ENCODE data around the gene HOXD11. TPM values are rescaled to one million over a fixed set of nuclear protein-coding genes. Genes with fewer than 3 reads are reported as not detected.

HOXD11 gene
- total RNA-seq, 4 donors from 2014 or later, result 0.88 to 34.6 (median 8.6) TPM; not detected in 1

DNA sequence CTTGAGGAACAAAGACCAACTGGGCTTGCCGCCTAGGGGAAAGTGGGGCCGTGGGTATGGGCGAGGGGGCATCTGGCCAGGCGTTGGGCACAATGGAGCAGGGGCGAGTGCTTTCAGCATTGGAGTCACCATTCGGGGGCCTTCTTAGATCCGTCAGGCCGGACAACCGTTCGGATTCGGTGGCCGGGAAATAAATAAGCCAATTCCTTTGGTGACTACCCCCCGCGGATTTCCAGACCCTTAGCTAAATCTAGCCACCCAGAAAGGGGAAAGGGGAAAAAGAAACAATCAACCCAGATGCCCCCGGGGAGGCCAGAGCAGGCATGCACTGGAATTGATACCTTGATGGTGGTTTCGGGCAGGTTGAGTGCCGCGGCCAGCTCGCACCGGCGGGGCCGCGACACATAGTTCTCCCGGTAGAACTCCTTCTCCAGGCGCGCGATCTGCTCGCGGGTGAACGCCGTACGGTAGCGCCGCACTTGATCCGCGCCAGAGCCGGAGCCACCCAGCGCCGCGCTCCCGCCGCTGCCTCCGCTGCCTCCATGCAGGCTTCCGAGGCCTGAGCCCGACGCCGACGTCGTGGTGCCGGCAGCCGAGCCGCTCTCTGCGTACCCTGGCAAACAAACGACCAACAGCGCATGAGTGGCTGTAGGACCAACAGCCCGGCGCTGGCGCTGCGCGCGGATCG, 25.1 kb upstream of the HOXD11 start:
- peaks cover 0 to 11% of the 10 kb centered on the region in 2 donors for H3K4me1 ChIP-seq
- no peak overlapping the region for H3K4me3 ChIP-seq
- H3K27ac ChIP-seq, result no peak overlapping the region
- H3K36me3 ChIP-seq, result no peaks in the 10 kb centered on the region
- intact Hi-C loops (cut with DNase I; ENCODE audit: low total_unique reads), result loop anchor here (10.0 kb wide), 1 partner anchor 397 kb away; no protein-coding TSS in a partner anchor
- no peak for DNase-seq
- H3K27me3 ChIP-seq, result peaks cover 82 to 91% of the 10 kb centered on the region in 2 donors
- TF ChIP-seq, protein P1, sequence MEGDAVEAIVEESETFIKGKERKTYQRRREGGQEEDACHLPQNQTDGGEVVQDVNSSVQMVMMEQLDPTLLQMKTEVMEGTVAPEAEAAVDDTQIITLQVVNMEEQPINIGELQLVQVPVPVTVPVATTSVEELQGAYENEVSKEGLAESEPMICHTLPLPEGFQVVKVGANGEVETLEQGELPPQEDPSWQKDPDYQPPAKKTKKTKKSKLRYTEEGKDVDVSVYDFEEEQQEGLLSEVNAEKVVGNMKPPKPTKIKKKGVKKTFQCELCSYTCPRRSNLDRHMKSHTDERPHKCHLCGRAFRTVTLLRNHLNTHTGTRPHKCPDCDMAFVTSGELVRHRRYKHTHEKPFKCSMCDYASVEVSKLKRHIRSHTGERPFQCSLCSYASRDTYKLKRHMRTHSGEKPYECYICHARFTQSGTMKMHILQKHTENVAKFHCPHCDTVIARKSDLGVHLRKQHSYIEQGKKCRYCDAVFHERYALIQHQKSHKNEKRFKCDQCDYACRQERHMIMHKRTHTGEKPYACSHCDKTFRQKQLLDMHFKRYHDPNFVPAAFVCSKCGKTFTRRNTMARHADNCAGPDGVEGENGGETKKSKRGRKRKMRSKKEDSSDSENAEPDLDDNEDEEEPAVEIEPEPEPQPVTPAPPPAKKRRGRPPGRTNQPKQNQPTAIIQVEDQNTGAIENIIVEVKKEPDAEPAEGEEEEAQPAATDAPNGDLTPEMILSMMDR (IDR thresholded peaks at IDR 0.05), result no peak
- TF ChIP-seq POLR2A (IDR thresholded peaks at IDR 0.05), result no peak
- H3K9me3 ChIP-seq, result no peaks in the 10 kb centered on the region

DNA sequence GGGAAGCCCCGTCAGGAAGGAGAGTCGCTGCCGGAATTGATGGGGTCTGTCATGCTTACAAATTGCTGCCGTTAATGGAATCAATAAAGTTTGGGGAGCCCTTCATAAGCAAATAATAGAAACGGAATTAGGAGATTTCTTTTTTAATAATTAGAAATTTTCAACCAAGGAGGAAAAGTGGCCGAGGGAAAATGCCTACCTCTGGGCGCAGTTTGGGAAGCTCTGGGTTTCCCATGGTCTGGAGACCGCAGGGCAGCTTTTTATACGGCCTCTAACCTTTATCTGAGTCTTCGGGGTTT, 24.6 kb upstream of the HOXD11 start:
- peaks cover 77 to 91% of the 10 kb centered on the region in 2 donors for H3K27me3 ChIP-seq
- H3K4me1 ChIP-seq, result peaks cover 0 to 11% of the 10 kb centered on the region in 2 donors
- H3K27ac ChIP-seq, result no peak overlapping the region
- no peaks in the 10 kb centered on the region for H3K9me3 ChIP-seq
- no peak overlapping the region for H3K4me3 ChIP-seq
- TF ChIP-seq POLR2A (IDR thresholded peaks at IDR 0.05), result no peak
- TF ChIP-seq, protein P1 (IDR thresholded peaks at IDR 0.05), result no peak
- intact Hi-C loops (cut with DNase I; ENCODE audit: low total_unique reads), result loop anchor here (10.0 kb wide), 1 partner anchor 398 kb away; no protein-coding TSS in a partner anchor
- DNase-seq, result no peak
- no peaks in the 10 kb centered on the region for H3K36me3 ChIP-seq

DNA sequence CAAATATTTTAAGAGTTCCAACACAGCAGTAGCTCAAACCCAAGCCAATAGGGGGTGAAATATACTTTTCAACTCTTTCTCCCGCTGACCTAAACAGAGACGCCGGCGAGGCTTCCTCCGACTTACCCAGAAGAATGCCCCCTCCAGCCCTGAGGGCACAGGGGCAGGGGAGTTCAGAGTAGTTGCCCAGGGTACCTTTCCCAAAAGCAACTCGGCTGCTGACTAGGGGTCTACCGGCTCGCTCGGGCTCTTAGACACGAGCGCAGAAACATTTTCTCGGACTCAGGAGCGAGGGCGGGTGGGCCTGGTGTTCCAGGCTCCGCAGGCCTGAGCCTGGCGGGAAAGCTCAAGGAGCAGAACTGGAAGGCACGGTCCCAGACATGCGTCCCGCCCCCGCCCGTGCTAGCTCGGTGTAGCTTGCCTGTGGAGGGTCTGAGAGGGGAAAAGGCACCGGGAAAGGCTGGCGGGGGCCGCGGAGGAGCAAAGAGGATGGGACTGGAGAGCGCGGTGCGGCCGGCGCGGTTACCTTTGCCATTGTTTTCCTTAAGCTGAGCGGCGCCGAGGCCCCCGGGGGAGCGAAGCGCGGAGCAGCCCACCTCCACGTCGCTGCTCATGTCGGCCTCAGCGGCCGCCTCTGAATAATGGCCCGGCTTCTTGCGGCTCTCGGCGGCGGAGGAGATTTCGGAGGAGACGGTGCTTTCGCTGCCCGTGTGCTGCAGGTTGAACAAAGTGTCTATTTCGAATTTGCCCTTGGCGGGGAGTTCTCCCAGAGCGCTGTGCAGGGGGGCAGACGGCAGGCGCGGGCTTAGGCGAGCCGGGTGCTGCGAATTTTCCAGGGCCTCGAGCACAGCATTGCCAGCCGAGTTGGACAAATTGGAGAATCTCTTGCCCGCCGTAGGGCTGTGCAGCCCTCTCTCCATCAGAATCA, 24.0 kb upstream of the HOXD11 start:
- H3K27me3 ChIP-seq, result peaks cover 72 to 91% of the 10 kb centered on the region in 2 donors
- H3K4me1 ChIP-seq, result peaks cover 0 to 11% of the 10 kb centered on the region in 2 donors
- intact Hi-C loops (cut with DNase I; ENCODE audit: low total_unique reads), result loop anchor here (10.0 kb wide), 1 partner anchor 398 kb away; no protein-coding TSS in a partner anchor
- H3K27ac ChIP-seq, result no peak overlapping the region
- no peak for TF ChIP-seq POLR2A (IDR thresholded peaks at IDR 0.05)
- TF ChIP-seq, protein P1 (IDR thresholded peaks at IDR 0.05), result no peak
- no peaks in the 10 kb centered on the region for H3K36me3 ChIP-seq
- H3K4me3 ChIP-seq, result no peak overlapping the region
- no peak for DNase-seq
- H3K9me3 ChIP-seq, result no peaks in the 10 kb centered on the region

DNA sequence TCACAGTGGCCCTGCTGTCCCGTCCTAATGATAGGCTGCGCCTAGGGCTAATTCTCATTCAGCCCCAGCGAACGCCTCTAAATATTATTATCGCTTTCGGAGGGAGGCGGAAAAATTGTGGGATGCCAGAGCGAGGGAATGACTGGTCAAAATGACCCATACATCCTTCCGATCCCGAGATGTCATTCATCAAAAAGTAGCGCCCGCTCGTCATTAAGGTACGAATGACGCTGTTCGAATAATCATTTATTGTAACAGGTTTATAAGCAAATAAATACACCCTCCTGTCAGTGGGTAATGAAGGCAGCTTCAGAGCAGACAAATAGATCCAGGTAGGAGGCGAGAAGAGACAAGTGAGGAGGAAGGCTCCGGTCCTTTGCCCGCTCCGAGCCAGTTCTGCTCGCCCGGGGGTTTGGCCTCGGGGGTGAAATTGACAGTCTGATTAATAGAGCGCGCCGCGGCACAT, 23.3 kb upstream of the HOXD11 start, which contains the start of gene EVX2:
Gene EVX2, minus strand, starts transcription at position 167 of the 466 bp plus-strand sequence. CDS start 186 bp downstream, outside the sequence.
- DNase-seq, result no peak
- Histone ChIP-seq H3K27me3 (peaks cover 69 to 88% of the 10 kb centered on the region in 2 donors), H3K4me1 (peaks cover 0 to 11% of the 10 kb centered on the region in 2 donors), H3K36me3 (no peaks in the 10 kb centered on the region), H3K4me3 (no peak within 1 kb of the TSS), H3K27ac (no peak within 1 kb of the TSS), H3K9me3 (no peaks in the 10 kb centered on the region)
- intact Hi-C loops (cut with DNase I; ENCODE audit: low total_unique reads), result loop anchor here (10.0 kb wide), 1 partner anchor 399 kb away; no protein-coding TSS in a partner anchor
- TF ChIP-seq, protein P1 (IDR thresholded peaks at IDR 0.05), result no peak
- TF ChIP-seq POLR2A (IDR thresholded peaks at IDR 0.05), result no peak
